ENCODE measurements around the gene KCNQ1.

- TF ChIP-seq POLR2A (IDR thresholded peaks at IDR 0.05; ENCODE audit: low read length): no peak
- TF ChIP-seq GATA1 (IDR thresholded peaks at IDR 0.05; ENCODE audit: low read depth, low read length): no peak
Measured at GRCh38 chr11:2416765-2417164, 28.0 kb upstream of the KCNQ1 start.
